Measurements from ENCODE around the gene ZBTB7B. TPM values are rescaled to one million over a fixed set of nuclear protein-coding genes. Genes with fewer than 3 reads are reported as not detected.

The ZBTB7B gene
- total and polyA plus RNA-seq, 9 of the 15 experiments (the other 6 are each of a cell fraction or from before 2014, with no cell fraction given): 0.04 to 46.5 (median 15.2) TPM

DNA sequence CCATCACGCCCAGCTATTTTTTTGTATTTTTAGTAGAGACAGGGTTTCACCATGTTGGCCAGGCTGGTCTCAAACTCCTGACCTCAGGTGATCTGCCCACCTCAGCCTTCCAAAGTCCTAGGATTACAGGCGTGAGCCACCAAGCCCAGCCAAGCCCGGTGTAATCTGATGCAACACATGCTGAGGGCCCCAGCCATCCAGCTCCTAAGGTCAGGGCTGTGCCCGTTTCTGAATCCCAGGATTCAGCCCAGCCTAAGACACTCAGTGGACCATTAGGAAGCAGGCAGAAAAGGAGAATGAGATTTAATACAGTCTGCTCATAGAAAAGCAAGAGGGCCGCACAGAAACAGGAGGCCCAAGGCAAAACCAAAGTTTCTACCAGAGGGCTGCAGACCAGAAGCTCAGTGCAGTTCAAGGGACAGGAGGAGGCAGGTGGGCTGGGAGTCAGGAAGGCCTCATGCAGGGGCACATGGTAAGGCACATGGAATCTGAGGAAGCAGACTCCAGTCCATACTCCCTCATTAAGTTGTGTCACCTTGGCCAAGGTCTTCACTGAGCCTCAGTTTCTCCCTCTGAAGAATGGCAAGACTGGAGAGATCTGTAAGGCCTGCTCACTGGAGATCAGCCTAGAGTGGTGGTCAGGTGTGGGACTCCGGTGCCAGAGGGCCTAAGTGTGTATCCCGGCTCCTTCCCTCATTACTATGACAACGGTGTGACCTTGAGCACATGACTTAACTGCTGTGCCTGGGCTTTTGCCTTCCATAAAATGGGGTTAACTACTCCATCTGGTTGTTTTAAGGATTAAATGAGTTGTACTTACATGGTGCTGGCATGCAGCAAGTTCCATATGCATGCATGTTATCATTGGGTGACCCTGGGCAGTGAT lies 46.1 kb downstream of the ZBTB7B start (continued):
- TF ChIP-seq, protein P1, sequence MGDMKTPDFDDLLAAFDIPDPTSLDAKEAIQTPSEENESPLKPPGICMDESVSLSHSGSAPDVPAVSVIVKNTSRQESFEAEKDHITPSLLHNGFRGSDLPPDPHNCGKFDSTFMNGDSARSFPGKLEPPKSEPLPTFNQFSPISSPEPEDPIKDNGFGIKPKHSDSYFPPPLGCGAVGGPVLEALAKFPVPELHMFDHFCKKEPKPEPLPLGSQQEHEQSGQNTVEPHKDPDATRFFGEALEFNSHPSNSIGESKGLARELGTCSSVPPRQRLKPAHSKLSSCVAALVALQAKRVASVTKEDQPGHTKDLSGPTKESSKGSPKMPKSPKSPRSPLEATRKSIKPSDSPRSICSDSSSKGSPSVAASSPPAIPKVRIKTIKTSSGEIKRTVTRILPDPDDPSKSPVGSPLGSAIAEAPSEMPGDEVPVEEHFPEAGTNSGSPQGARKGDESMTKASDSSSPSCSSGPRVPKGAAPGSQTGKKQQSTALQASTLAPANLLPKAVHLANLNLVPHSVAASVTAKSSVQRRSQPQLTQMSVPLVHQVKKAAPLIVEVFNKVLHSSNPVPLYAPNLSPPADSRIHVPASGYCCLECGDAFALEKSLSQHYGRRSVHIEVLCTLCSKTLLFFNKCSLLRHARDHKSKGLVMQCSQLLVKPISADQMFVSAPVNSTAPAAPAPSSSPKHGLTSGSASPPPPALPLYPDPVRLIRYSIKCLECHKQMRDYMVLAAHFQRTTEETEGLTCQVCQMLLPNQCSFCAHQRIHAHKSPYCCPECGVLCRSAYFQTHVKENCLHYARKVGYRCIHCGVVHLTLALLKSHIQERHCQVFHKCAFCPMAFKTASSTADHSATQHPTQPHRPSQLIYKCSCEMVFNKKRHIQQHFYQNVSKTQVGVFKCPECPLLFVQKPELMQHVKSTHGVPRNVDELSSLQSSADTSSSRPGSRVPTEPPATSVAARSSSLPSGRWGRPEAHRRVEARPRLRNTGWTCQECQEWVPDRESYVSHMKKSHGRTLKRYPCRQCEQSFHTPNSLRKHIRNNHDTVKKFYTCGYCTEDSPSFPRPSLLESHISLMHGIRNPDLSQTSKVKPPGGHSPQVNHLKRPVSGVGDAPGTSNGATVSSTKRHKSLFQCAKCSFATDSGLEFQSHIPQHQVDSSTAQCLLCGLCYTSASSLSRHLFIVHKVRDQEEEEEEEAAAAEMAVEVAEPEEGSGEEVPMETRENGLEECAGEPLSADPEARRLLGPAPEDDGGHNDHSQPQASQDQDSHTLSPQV (IDR thresholded peaks at IDR 0.05): peak; percentile 44; the same call in 1 of the 2 replicates
- TF ChIP-seq ZNF561 (CRISPR knock-in tag; conservative IDR thresholded peaks at IDR 0.05): no peak
- TF ChIP-seq ZNF174 (CRISPR knock-in tag; IDR thresholded peaks at IDR 0.05): no peak
- TF ChIP-seq, protein P2, sequence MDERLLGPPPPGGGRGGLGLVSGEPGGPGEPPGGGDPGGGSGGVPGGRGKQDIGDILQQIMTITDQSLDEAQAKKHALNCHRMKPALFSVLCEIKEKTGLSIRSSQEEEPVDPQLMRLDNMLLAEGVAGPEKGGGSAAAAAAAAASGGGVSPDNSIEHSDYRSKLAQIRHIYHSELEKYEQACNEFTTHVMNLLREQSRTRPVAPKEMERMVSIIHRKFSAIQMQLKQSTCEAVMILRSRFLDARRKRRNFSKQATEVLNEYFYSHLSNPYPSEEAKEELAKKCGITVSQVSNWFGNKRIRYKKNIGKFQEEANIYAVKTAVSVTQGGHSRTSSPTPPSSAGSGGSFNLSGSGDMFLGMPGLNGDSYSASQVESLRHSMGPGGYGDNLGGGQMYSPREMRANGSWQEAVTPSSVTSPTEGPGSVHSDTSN (CRISPR knock-in tag; IDR thresholded peaks at IDR 0.05; ENCODE audit: low read depth): no peak
- TF ChIP-seq, protein P2 (tag; conservative IDR thresholded peaks at IDR 0.05; ENCODE audit: low read depth): no peak

Measured in K562 (cell line).